Fibroblast of mammary gland (primary cell): ENCODE measurements around the gene DNAJC5G.
"Not testable (repeated sequence)": the region's sequence is repeated elsewhere in the genome, so short reads cannot be mapped to it uniquely, and the experiment has no call there.

Experiments used
- DNase-seq: peaks from one replicate; pipeline ENCODE4 v3.0.0-alpha.2; 2010; ENCODE audit warnings: low read depth
- H3K4me3 ChIP-seq: 2 replicates; pipeline ENCODE4 v1.5.1; 2011; ENCODE audit warnings: low read depth, mild to moderate bottlenecking, low read length, moderate library complexity; ENCODE audit not compliant: control insufficient read depth
- TF ChIP-seq, protein P1 (sequence below): conservative IDR thresholded peaks from 2 replicates; pipeline ENCODE4 v1.5.1; 2011; ENCODE audit warnings: low read depth, low read length, inconsistent platforms; ENCODE audit not compliant: control insufficient read depth, insufficient read depth

DNAJC5G gene

DNA sequence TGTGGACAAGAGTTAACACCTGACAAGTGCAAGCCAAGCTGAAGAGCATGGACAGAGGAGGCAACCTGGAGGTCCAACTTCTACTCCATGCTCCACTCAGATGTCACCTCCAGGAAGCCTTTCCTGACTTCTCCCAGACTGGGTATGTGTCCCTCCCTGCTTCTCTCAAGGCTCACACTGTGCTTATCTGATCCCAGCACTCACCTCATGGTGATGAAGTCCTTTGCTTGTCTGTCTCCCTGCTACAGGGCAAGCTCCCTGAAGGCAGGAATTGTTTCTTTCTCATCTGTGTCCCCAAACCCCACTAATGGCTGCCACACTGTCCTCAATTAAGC, 9.7 kb upstream of the DNAJC5G start:
- DNase-seq = no peak
- TF ChIP-seq, protein P1, sequence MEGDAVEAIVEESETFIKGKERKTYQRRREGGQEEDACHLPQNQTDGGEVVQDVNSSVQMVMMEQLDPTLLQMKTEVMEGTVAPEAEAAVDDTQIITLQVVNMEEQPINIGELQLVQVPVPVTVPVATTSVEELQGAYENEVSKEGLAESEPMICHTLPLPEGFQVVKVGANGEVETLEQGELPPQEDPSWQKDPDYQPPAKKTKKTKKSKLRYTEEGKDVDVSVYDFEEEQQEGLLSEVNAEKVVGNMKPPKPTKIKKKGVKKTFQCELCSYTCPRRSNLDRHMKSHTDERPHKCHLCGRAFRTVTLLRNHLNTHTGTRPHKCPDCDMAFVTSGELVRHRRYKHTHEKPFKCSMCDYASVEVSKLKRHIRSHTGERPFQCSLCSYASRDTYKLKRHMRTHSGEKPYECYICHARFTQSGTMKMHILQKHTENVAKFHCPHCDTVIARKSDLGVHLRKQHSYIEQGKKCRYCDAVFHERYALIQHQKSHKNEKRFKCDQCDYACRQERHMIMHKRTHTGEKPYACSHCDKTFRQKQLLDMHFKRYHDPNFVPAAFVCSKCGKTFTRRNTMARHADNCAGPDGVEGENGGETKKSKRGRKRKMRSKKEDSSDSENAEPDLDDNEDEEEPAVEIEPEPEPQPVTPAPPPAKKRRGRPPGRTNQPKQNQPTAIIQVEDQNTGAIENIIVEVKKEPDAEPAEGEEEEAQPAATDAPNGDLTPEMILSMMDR = no peak
- H3K4me3 ChIP-seq = no peak overlapping the region

- DNase-seq = not testable (repeated sequence)
Observed at GRCh38 chr2:27268296-27268695, 6.9 kb upstream of the DNAJC5G start.

DNA sequence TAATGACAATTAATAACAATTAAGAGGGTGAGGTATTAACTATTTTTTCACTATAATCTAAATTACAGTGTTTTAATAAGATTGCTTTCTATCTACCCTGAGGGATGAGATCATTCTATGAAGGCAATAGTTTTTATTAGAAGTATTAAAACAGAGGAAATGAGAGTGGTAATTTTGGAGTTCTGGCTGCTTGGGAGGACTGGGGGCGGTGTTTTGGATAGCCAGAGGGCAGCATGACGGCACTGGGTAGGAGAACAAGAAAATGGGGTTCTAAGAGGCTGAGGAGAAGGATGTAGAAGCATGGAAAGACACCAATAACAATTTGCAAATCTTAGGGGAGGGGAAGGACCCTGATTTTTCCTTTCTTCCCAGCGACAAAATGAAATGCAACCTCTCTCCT, 5.1 kb upstream of the DNAJC5G start:
- TF ChIP-seq, protein P1 = no peak
- no peak for DNase-seq
- no peak overlapping the region for H3K4me3 ChIP-seq

More at GRCh38 chr2:27268296-27268695, 6.9 kb upstream of the DNAJC5G start:
- H3K4me3 ChIP-seq = not testable (repeated sequence)

DNA sequence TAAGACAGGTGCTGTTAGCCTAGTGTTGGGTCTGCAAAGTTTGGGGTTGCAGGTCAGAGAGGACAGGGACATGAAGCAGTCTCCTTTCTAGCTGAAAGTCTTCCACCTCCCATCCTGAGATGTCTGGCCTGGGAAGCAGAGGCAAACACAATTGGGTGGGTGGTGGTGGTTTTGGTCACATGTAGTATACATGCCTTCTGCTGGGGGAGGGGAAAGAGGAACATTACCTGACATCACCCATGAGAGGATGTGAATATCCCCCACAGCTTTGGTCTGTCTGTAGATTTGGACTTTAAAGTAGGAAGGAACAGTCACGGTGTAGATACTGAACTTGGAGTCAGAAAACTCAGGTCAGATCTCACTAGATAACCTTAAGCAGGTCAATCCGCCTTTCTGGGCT, 4.6 kb upstream of the DNAJC5G start:
- TF ChIP-seq, protein P1 = no peak

GRCh38 chr2:27271631-27272340, 3.4 kb upstream of the DNAJC5G start:
- no peak for DNase-seq
- no peak overlapping the region for H3K4me3 ChIP-seq

More for the DNA sequence above, 4.6 kb upstream of the DNAJC5G start:
- H3K4me3 ChIP-seq = no peak overlapping the region
- DNase-seq = no peak

DNA sequence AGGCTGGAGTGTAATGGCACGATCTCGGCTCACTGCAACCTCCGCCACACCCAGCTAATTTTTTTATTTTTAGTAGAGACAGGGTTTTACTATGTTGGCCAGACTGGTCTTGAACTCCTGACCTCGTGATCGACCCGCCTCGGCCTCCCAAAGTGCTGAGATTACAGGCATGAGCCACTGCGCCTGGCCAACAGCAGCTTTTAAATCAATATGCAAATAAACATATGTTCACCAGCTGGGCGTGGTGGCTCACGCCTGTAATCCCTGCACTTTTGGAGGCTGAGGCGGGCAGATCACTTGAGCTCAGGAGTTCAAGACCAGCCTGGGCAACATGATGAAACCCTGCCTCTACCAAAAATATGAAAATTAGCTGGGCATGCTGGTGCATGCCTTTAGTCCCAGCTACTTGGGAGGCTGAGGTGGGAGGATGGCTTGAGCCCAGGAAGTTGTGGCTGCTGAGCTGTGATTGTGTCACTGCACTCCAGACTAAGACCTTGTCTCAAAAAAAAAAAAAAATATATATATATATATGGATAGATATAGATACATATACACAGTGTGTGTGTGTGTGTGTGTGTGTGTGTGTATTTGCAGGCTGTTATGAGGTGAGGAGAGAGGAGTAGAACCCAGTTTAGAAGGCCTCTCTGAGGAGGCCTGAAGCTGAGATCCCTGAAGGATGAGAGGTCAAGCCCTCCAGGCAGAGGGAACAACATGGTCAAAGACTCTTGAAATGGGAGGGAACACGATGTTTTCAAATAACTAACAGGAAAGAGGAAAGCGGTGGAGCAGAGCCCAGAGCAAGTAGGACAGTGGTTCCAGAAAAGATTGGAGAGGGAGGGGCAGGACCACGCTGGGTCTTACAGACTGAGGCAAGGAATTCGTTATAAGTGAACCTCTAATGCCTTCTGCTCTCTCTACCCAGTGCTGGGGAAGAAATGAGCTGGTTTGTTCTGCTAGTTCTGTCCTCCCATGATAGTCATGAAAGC, 2.4 kb upstream of the DNAJC5G start:
- not testable (repeated sequence) for DNase-seq, H3K4me3 ChIP-seq

More at GRCh38 chr2:27271631-27272340, 3.4 kb upstream of the DNAJC5G start:
- TF ChIP-seq, protein P1 = no peak

- DNase-seq = no peak
- TF ChIP-seq, protein P1 = no peak
- H3K4me3 ChIP-seq = no peak overlapping the region
Observed at GRCh38 chr2:27278010-27278409, 2.8 kb downstream of the DNAJC5G start.
